Jurkat, Clone E6-1 (cell line): ENCODE data around the gene FAM241A.
"Not testable (repeated sequence)": the region's sequence is repeated elsewhere in the genome, so short reads cannot be mapped to it uniquely, and the experiment has no call there.

Source experiments
- DNase-seq: peaks from one replicate; pipeline ENCODE4 v3.0.0-alpha.2; 2011; ENCODE audit warnings: low read depth, low spot score
- H3K4me3 ChIP-seq: 2 replicates; pipeline ENCODE4 v1.5.1; 2011; ENCODE audit warnings: mild to moderate bottlenecking, low read length, control low read depth, moderate library complexity

FAM241A gene

DNA sequence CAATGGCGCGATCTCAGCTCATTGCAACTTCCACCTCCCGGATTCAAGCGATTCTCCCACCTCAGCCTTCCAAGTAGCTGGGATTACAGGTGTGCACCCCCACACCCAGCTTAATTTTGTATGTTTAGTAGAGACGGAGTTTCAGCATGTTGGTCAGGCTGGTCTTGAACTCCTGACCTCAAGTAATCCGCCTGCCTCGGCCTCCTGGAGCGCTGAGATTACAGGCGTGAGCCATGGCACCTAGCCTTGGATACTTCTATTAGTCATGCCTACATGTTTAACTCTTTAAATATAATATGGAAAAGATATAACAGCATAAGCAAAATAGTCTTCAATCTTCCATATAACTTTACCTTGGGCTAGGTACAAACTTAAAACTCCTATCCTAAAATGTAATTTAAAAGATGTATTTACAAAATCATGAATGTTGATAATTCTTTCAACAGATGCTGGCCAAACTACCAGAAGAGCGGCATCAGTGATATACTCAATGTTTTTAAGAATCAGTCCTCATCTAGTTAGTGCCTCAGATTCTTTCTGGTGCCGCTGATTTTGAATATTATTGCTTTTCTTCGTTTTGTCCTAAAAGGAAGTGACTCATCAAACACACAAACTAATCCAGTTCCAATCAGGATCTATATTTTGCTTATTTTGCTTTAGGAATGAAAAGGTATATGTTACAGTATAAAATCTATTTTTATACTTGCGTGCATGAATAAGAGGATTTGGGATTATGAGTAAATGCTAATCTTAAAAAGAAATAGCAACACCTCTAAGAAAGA, 23.7 kb downstream of the FAM241A start:
- no peak overlapping the region for H3K4me3 ChIP-seq
- DNase-seq = no peak

- DNase-seq = no peak
- no peak overlapping the region; the same call in 1 of the 2 replicates for H3K4me3 ChIP-seq
Measured at GRCh38 chr4:112170451-112170993, 25.3 kb downstream of the FAM241A start.

DNA sequence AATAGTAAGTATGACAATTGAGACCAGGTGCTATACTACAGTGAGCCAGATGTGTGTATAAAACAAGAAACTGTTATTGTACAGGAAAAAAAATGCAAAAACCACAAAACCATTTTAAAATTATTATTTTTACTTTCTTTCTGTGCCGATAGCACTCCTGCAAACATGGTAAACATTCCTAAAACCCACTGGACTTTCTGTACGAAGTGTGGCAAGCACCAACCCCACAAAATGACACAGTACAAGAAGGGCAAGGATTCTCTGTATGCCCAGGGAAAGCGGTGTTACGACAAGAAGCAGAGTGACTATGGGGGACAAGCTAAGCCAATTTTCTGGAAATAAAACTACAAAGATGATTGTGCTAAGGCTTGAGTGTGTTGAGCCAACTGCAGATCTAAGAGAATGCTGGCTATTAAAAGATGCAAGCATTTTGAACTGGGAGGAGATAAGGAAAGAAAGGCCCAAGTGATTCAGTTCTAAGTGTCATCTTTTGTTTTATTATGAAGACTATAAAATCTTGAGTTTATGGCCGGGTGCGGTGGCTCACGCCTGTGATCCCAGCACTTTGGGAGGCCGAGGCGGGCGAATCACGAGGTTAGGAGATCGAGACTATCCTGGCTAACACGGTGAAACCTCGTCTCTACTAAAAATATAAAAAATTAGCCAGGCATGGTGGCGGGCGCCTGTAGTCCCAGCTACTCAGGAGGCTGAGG, 26.0 kb downstream of the FAM241A start:
- H3K4me3 ChIP-seq = peak overlapping the region; percentile 39
- DNase-seq = not testable (repeated sequence)

DNA sequence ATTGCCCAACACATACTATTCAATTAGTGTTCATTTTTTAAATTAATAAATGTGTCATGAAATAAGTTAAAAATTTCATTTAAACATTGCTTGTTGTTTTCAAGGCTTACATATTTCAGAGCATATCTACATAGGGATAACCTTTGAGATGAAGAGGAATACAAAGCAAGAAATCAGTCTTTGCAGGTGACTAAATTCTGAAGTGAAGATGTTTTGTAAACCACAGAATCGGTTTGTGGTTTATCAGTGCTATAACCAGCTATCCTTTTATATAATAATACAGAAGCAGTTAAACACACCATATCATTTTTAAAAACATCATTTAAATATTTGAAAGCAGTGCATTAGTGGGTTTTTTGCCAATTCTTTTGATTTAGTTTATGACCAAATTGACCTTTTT, 26.9 kb downstream of the FAM241A start:
- no peak overlapping the region for H3K4me3 ChIP-seq
- DNase-seq = peak; percentile 71

DNA sequence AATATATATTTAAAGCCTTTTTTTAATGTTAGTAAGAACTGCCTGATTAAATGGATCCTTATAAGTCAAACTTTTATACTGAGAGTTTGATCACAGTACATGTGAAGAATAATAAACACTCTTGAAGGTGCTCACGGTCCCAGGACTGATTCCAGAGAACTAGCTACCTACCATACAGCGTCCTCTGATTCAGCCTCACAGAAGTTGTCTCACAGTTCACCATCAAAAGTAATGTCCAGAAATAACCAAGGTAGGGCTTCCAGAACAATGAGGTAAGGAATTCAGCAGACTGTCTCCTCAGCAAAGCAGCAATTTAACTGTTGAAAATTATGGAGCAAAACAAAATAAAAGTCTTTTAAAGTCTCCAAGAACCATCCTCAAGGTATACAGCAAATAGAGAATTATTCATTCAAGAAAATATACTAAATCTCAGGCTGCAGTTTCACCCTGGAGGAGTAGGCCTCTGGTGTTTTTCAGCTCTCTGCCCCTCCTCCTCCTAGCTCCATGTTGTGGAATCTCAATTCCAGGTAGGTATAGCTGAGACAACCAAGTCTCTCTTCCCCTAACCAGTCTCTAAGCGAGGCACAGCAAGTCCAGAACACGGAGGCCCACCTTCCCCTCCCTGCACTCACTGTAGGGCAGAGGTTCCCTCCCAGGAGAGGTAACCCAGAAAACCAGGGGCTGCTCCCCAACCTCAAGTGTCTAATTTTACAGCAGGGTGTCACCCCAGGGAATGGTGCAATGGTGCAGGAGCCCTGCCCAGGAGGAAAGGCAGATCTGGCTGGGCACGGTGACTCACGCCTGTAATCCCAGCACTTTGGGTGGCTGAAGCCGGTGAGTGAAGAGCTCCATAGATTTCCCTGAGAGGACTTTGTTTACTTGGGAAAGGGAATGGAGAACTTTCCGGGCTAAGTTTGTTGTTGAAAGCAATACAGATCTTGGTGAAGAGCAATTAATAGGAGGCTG, 28.6 kb downstream of the FAM241A start:
- DNase-seq = no peak
- H3K4me3 ChIP-seq = no peak overlapping the region

GRCh38 chr4:112175840-112176239, 30.6 kb downstream of the FAM241A start:
- DNase-seq = no peak
- H3K4me3 ChIP-seq = no peak overlapping the region

GRCh38 chr4:112176596-112176995, 31.3 kb downstream of the FAM241A start:
- DNase-seq = no peak
- H3K4me3 ChIP-seq = no peak overlapping the region

DNA sequence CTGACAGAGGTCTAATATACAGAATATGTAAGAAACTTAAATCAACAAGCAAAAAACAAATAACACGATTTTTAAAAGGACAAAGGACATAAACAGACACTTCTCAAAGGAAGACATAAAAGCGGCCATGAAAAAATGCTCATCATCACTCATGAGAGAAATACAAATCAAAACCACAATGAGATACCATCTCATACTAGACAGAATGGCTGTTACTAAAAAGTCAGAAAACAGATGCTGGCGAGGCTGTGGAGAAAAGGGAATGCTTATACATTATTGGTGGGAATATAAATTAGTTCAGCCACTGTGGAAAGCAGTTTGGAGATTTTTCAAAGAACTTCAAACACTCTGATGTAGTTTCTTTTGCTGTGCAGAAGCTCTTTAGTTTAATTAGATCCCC, 33.5 kb downstream of the FAM241A start:
- not testable (repeated sequence) for H3K4me3 ChIP-seq, DNase-seq

- no peak overlapping the region for H3K4me3 ChIP-seq
- no peak for DNase-seq
Measured at GRCh38 chr4:112181358-112182000, 36.2 kb downstream of the FAM241A start.

DNA sequence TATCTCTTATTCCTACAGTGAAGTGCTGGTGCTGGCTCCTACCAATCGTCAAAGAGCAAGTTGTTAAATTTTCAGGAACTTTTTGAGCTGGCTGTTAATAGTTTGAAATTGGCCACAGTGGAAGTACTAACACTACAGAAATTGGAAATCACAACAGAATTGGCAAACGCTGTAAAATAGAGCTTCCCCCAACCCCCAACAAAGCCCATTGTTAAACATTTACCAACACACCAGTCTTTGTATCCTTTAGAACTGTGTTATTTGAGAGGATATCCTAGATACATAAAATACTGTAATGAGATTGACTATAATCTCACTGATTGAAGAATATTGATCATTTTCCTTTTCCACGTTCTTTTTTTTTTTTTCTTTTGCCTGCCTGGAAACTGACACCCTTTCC, 37.4 kb downstream of the FAM241A start:
- no peak for DNase-seq
- no peak overlapping the region for H3K4me3 ChIP-seq

GRCh38 chr4:112183252-112183651, 38.0 kb downstream of the FAM241A start:
- DNase-seq = peak; percentile 71
- H3K4me3 ChIP-seq = no peak overlapping the region

GRCh38 chr4:112184438-112184837, 39.2 kb downstream of the FAM241A start:
- no peak for DNase-seq
- no peak overlapping the region for H3K4me3 ChIP-seq

DNA sequence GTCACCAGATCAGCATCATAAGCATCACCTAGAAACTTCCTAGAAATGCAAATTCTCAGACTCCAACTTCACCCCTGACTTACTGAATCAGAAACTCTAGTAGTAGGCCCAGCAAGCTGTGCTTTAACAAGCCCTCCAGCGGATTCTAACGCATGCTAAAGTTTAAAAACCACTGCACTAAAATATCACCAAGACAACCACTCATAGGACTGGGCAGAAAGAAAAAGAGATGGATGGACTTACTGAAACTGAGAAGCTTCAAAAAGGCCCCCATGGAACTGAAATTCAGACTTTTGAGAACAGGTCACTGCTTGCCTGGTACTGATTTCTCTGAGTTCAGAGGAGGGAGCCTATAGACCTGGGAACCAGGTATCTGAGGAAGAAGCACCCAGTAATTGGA, 40.1 kb downstream of the FAM241A start:
- DNase-seq = no peak
- H3K4me3 ChIP-seq = no peak overlapping the region

DNA sequence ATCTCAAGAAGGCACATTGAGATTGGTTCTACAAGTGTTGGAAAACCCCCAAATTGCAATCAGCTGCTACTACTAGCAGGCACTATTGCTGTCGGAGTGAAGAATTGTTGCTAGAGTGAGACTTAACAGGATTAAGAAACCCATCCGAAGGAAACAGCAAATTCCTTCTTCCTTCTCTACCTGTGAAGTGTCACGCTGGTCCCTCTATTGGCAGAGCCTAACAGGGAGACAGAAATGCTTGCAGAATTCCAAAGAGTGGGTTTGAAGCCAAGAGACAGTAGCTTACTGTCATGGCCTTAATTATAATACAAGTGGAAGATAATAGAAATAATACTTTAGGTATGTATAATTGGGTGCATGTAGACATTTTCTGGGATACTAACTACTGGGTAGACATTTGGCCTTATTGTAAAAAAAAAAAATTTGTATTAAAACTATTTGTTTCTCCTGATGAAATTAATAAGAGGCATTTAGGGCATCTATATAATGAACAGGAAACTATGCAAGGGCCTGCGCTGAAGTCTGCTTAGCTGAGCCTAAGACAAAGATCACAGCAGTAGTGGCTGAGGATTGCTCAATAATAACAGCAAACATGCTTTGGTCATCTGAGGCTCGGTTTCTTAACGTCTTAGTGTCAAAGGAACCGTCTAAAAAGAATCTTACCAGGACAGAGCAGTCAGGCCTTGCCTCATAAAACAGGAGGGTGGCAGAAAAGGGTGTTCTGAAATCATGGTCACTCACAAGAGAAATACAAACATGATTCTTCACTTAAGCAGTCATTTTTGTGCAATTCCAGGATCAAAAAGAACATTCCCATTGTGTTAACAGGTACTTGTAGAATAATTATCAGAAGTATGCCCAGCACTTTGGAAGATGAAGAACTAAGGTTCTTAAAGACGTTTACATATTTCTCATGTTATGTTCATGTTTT, 40.8 kb downstream of the FAM241A start:
- no peak overlapping the region for H3K4me3 ChIP-seq
- no peak for DNase-seq

GRCh38 chr4:112189754-112190153, 44.5 kb downstream of the FAM241A start:
- H3K4me3 ChIP-seq = no peak overlapping the region
- DNase-seq = no peak

DNA sequence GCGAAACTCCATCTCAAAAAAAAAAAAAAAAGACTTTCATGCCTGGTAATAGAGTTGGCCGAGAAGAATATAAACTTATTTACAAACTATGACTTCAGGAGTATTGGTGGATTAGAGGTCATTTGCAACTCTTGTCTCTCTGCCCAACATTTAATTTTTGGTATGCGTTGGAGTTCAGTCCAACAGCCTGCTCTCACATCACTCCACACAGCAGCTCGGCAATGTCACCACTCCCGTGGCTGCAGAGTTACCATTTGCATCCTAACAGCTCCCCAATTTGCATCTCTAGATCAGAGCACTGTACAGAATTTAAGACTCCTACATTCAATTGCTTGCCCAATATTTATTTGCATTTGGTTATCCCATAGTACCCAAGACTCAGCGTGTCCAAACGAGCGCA, 45.4 kb downstream of the FAM241A start:
- DNase-seq = no peak
- no peak overlapping the region for H3K4me3 ChIP-seq

- no peak overlapping the region for H3K4me3 ChIP-seq
- no peak for DNase-seq
Measured at GRCh38 chr4:112196461-112196860, 51.2 kb downstream of the FAM241A start.

- no peak for DNase-seq
- H3K4me3 ChIP-seq = no peak overlapping the region
Measured at GRCh38 chr4:112199041-112199440, 53.8 kb downstream of the FAM241A start.
